AG20443 (cell line): ENCODE data around the gene E2F4.

Source experiments
- DNase-seq: peaks from one replicate; pipeline ENCODE4 v3.0.0; 2012; ENCODE audit warnings: low spot score, mixed read lengths

E2F4 gene

DNA sequence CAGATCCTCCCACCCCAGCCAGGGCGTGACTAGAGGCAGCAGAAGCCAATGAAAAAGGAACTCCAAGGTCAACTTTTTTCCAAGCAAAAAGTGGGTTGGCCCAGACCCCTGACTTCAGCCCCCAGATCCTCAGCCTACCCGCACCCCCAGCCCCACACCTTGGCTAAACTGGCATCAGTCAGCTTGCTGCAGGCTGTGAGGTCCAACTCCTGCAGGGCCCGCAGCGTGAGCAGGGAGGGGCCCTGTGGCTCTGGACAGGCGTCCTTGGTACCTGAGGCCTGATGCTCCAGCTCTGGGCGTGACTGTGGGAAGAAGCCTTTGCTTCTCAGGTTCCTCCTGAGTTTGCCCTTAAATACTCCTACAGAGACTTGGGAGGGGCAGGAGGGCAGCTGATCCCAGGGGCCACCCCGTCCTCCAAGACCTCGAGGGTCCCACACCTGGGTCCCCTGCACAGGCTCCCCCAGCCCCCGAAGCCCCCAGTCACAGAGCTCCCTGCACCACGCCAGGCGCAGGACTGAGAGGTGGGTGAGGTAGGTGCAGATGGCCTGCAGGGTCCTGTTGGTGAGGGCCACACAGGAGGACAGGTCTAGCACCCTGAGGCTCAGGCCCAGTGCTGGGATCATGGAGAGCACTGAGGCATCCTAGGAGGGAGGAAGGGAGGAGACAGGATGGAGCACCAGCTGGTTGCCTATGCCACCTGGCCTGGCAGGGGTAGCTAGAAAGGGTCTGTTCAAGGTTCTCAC is 16.4 kb downstream of the E2F4 start:
- no peak for DNase-seq

DNA sequence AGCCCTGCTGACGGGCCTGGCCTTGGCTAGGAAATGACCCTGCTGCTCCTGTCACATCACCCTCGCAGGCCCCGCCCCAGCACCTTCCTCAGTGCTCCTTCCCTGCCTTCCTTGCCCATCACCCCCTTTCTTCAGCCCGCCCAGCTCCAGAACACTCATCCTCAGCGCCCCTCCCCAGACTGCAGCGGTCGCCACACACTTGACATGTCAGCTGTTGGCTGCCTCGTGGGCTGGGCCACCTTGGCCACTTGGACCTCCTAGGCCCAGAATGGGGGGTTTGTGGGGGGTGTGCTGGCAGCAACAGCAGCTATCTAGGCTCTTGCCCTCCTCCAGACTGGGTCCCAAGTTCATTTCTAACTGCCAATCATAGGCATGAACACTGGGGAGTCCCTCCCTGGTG is 17.6 kb downstream of the E2F4 start:
- no peak for DNase-seq

DNA sequence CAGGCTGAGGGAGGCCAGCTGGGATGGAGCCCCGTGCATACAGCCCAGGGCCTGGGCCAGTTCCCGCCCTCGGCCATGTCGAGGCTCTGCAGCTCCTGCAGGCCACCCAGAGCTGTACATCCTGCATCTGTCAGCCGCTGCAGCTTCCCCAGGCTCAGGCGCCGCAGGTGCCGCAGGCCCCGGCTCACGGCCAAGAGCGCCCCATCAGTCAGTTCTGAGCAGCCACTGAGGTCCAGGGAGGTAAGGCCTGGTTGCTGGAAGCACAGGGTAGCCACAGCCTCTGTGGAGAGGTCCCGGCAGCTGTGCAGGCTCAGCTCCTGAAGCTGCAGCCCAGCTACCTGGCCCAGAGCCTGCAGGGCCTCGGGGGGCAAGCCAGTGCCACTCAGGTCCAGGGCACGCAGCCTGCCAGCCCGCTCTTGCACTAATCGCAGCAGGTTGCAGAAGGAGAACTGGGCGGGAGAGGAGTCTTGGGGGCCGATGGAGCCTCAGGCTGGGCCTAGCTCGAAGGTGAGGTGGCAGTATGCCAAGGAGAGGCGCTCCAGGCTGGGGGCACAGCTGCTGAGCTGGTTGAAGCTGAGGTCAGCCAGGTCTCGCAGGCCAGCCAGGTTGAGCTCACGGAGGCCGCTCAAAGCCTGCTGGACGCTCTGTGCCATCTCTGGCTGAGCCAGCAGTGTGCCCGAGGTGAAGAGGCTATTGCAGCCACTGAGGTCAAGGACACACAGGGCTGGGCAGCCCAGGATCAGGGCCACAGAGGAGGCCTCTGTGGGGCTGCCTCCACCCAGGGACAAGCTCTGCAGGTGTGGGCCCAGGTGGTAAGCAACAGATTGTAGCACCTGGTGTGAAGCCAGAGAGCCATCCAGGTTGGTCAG is 18.3 kb downstream of the E2F4 start:
- no peak for DNase-seq

DNA sequence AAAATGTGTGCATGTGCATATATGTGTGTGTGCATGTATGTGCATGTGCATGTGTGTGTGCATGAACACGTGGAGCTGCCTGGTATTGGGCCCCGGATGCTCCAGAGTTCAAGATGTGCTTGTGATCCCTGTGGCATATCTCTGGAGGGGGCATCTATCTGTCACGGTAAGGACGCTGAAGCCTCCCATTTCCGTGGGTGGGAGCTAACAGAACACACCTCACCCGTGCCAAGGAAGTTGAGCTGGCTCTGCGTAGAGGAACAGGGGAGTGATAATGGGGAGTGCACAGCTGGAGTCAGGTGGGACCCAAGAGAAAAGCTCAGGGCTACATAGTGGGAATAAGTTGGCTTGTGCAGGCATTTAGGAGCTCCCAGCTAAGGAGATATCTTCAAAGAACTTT is 19.7 kb downstream of the E2F4 start:
- no peak for DNase-seq

DNA sequence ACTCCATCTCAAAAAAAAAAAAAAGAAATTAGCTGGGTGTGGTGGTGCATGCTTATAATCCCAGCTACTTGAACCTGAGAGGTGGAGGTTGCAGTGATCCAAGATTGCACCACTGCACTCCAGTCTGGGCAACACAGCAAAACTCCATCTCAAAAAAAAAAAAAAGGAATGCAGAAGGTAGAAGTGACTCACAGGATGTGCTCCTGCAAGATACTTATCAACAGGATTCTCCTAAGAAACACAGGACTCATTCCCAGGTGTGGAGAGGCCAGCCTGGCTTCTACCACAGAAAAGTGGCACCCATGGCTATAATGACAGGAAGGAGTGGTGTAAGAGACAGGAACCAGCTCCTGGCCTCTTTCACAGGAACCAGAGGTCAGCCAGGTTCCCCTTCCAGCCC is 20.8 kb downstream of the E2F4 start:
- DNase-seq = no peak

DNA sequence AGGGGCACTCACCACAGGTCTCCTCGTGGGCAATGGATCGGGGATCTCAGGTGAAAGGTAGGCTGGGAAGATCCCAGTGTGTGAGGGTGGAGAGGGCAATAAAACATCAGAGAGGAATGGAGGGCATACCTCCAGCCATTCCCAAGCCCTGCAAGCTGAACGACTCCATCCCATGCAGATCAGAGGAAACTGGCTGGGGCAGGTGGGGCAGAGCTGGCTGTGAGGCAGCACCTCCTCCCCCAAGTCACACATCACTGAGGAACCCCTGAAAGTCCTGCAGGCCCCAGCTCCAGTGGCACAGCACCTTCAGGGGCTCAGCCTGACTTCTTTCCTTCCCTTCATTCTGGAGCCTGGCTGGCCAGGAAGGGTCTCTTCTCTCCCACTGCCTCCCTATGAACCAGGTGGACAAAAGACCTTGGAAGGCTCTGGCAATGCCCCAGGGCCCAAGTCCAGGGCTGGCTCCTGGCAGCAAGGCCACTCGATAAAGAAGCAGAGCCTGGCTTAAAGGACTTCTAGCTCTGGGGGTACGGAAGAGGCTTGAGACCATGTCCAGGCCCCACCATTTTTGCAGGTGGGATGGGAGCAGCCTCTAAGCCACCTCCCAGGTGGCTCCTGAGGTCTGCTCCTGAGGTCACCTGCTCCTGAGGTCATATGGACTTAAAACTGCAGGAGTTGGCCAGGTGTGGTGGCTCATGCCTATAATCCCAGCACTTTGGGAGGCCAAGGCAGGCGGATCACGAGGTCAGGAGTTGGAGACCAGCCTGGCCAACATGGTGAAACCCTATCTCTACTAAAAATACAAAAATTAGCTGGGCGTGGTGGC is 21.5 kb downstream of the E2F4 start:
- no peak for DNase-seq

DNA sequence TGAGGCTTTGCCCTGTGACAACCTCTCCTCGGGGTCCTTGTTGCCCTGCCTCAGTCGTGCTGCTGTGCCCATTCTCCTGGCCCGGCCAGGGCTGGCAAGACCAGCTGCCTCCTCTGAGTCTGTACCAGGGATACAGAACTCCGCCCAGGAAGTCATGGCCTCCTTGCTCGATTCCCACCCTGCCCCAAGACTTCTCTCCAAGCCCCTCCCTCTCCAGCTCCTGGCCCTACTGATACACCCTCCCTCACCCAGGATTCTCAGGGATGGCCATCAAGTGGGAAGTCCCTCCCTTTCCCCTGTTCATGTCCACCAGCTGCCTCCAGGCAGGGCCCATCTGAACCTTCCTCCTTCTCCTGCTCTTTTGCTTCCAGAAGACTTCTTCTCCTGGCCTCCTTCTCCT is 23.8 kb downstream of the E2F4 start:
- no peak for DNase-seq

DNA sequence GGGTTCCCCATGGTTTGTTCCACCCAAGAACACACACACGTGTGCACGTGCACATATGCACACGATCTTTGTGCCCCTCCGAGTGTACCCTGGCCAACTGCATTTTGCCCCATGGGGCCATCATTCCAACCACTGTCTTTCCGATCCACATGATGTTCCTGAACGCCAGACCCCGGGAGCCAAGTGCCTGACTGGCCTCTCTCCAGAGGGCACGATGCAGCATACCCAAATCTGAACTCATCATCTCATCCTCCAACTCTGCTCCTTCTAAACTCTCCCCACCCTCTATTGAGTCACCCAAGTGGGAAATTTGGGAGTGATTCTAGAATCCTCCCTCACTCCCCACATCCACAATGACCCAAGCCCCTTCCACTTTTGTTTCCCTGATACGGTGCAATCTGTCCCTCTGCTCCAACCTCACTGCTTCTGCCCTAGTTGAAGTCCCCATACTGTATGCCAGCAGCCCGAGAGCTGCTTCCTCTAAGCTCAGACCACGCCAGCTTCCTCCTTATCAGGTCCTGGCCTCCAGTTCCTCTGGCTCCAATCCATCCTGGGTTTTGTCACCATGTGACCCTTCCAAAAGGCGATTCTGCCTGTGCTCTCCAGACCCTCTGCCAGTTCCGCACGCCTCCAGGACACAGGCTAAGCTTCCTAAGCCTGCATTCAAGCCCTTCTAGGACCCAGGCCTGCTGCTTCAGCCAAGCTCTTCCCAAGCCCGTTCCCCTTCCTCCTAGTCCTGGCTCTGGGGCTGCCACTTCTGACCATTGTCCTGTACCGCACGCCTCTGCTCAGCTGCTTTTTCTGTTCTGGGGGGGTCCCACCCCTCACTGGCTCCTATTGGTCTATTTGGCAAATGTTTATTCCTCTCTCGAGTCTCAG is 24.9 kb downstream of the E2F4 start:
- DNase-seq = no peak

DNA sequence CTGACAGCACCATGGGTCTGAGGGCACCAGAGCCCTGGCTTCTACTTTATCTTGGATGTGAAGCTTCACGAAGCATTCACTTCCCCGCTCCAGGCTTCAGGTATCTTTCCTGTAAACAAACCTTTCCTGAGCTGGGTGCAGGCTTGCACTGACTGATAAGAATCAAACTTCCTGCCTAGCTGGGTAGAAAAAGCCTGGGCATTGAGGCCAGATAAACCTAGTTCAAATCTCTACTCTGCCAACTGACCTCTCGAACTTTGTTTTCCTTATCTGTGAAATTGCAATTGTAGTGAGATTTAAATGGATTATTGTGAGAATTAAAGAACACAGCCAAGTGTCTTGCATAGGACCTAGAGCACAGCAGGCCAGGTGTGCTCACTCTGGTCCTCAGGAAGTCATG is 32.0 kb downstream of the E2F4 start:
- no peak for DNase-seq

DNA sequence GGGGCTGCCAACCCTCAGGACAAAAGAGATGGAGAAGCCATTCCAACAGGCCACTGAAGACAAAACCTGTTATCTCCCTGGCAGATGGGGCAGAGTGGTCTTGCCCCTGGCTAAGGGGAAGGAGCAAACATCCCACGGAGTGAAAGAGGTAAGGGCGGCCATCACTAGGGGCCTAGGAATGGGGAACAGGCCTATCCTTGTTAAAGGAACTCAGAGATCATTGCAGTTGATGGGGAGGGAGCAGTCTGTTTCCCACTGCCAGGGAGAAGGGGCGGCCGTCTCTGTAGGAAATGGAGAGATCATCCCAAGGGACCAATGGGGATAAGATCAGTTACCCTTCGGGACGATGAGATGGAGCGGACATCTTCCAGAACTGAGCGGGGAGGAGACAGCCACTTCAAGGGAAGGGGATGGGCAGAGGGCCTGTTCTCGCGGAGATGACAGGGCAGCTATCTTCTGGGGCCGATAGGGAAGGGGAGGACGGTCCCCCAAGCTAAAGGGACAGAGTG is 34.4 kb downstream of the E2F4 start:
- DNase-seq = no peak

DNA sequence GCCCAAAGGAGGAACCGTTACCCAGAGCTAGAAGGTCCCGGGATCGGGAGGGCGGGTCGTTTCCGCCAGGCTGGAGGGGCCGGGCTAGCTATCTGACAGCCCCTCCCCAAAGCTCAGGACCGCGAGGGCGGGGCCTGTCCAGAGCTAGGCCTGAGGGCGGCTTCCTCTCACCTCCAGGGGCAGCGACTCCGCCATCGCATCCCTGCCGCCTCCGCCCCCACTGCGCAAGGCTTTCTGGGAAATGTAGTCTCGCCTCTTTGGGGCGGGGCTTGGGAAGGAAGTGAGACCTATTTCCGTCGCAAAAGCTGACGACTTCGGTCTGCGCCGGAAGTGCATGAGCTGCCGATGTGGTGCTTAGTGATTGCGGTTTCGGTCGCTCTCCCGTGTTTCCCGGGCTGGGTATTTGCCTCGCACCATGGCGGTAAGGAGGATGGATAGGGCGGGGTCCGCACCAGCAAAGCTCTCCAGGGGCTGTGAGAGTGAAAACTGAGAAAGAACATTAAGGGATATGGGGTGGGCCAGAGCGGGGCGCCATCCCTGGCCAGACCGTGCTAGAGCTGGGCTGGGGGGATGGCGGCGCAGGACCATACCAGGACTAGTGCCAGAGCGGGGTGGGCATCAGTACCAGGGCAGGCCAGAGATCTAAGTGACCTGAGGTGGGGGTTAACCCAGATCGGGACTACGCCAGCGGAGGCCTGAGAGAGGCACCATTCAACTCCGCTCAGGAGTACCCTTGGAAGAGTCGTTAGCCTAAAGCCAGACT is 35.0 kb downstream of the E2F4 start, which contains the start of gene TMEM208:
Gene TMEM208, plus strand, starts transcription at position 327 of the 763 bp plus-strand sequence. Its CDS starts 89 bp downstream, at position 416.
- DNase-seq = peak; percentile 98

DNA sequence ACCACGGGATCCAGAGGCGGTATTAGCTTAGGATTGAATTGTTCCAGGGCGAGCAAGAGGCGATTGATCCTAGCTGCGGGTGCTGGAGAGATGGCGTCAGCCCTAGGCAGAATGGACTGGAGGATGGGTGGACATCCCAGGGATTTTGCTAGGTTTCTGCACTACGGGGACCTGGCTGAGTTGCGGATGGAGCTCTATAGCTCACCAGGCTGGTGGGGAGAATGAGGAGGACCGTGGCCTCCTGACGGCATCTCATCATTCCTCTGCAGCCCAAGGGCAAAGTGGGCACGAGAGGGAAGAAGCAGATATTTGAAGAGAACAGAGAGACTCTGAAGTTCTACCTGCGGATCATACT is 35.6 kb downstream of the E2F4 start:
- DNase-seq = no peak

DNA sequence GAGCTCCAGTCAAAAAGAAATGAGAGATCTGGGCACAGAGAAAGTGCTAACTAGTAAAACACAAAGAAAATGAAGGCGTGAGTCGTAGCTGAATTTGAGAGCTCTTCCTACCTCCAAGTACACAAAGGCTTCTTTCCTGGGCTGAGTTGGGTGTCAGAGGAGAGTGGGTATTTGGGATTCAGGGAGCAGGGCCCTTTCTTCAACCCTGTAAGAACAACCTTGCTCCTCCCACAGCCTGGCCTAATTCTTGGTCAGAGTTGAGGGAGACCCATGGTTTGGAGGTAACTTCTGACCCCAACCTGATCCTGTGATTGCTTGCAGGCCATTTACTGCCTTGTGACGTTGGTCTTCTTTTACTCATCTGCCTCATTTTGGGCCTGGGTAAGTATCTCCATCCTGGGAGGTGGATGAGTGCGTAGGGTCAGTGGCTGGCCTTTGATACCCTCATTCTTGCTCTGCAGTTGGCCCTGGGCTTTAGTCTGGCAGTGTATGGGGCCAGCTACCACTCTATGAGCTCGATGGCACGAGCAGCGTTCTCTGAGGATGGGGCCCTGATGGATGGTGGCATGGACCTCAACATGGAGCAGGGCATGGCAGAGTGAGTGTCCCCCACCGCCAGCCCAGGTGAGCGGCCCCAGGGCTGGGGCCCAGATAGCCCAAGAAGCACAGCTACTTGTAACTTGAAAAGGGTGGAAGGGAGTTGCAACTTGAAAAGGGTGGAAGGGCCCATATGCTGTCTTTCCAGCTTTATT is 36.3 kb downstream of the E2F4 start:
- no peak for DNase-seq

DNA sequence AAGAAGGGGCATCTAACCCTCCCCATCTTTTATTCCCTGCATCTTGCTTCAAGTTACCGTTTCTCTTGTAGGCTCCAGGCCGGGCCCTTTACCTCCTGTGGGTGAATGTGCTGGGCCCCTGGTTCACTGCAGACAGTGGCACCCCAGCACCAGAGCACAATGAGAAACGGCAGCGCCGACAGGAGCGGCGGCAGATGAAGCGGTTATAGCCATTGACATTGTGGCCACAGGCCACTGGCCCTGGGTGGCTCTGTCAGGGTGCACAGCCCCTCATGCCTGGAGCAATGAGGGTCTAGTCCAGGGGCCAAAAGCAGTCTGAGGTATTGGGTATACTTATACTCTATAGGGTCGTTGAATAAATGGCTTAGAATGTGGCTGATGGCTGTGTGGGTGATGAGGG is 37.0 kb downstream of the E2F4 start:
- DNase-seq = no peak

DNA sequence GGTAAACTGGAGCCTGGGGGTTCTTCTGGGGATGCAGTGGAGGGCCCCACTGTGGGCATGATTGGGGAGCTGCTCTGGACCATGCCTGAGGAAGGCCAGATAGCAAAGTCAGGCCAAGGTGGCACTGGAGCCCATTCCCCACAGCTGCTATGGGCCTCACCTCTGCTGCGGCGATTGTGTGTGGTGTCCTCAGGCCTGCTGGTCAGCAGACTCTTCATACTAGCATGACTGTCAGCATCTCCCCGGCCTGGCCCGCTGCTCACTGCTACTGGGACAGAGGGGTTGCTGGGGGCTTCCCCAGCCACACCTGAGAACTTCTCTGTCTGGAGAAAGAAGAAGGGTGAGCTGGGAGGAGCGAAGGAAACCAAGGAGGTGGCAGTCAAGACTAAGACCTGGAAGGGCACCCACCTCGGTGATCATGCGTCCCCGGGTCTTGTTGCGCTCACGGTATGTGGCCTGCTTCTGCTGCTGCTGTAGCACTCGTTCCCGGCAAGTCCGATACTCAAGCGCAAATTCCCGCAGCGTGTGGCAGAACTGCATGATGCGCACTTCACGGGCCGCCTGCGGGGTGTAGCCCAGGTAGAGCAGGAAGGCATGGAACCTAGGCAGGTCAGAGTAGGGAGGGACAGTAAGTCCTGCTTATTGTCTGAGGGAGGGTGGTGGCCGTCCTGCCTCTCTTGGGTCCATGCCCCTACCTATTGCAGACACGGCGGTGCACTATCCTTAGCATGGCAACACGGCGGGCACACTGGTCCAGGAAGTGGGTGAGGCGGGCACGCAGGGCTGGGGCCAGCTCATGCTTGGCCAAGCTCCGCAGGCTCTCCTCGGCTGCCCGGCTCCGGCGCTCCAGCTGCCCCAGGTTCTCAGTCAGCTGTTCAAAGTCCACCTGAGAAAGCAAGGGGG is 38.2 kb downstream of the E2F4 start:
- DNase-seq = no peak

DNA sequence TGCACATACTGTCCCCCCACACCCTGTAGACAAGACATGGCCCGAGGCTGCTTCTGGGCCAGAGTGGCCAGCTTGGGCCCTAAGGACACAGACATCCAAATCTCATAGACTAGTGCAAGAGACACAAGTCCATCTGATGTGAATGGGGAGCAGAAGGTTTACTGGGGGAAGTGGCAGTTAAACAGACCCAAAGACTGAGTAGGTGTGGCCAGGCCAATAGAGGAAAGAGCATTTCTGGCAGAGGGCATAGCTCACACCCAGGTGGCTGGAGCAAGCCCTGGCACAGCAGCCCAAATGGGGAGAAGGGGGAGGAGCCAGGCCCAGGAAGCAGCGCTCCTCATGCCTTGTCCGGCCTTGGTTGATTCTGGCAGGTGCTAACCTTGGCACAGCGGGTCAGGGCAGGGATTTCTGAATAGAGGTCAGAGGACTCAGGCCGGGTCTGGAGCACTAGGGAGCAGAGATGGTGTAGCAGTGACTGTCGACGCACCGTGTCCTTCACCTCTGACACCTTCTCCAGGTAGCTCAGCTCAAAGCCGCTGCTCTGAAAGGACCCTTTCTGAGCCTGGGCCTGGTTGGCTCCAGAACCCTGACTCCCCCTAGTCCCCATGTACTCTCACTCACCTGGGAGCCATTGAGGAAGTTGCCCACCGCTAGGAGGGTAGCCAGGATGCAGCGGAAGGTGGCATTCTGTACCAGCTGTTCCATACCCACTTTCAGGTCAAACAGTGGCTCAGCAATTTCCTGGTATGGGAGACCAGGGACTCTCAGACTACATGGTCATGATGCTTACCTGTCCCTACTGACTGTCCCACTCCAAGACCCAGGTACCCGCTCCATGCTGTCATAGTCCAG is 39.1 kb downstream of the E2F4 start:
- no peak for DNase-seq

DNA sequence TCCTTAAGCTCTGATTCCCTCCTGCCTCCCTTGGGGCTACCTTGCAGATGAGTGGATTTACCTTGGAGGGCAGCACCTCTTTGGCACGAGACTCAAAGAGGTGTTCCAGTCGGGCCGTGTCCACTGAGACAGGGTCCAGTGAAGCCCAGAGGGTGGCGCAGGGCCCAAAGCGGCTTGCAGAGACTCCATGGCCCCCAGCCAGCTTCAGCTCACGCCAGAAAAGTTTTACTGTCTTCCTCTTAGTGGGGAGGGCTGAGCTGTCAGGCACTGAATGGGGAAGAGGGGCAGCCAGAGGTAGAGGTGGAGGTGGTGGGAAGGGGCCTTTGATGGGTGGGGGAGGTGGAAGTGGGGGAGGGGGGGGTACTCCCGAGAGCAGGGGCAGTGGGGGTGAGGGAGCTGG is 41.6 kb downstream of the E2F4 start:
- no peak for DNase-seq

DNA sequence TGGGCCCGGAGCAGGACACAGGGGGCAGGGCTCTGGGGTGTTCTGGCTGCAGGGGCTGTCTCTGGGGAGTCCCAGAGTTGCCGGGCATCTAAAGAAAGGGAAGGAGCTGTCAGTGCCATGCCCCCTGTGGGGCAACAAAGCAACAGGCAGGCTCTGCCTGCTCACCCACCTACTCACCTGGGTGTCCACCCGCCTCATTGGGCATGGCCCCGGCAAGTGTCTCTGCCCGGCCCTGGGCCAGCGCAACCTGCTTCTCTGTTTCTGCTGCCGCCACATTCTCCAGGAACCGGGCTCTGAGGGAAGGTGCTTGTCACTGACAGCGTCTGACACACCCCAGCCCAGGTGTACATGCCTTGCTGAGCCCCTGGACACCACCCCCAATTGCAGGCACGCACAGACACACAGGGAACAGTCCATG is 42.2 kb downstream of the E2F4 start:
- no peak for DNase-seq
